ENCODE results near the gene TEX12.
"Not testable (repeated sequence)": the region's sequence is repeated elsewhere in the genome, so short reads cannot be mapped to it uniquely, and the experiment has no call there.

Gene TEX12

DNA sequence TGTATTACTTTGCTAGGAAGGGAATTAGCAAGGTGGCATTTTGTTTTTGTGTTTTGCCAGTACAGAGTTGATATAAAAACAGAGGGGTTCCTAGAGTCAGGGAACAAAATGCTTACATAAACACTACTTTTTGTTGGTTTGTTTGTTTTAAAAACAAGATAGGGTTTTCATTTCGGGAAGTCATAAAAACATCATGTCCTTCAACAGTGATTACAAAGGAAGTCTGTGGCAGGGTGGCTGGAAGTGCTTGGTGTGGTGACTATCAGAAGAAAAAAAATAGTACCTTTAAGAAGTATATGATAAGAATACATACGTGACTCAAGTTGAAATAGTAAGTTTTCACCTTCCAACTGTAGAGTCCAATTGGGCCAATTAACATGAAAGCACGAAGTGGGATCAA is 2.1 kb upstream of the TEX12 start:
- no peak for DNase-seq

GRCh38 chr11:112166562-112166961 is 610 bp upstream of the TEX12 start:
- no peak for DNase-seq

- DNase-seq = no peak
Observed at GRCh38 chr11:112172362-112172994, 5.3 kb downstream of the TEX12 start.

- DNase-seq = no peak
Observed at GRCh38 chr11:112173152-112173551, 6.0 kb downstream of the TEX12 start.

DNA sequence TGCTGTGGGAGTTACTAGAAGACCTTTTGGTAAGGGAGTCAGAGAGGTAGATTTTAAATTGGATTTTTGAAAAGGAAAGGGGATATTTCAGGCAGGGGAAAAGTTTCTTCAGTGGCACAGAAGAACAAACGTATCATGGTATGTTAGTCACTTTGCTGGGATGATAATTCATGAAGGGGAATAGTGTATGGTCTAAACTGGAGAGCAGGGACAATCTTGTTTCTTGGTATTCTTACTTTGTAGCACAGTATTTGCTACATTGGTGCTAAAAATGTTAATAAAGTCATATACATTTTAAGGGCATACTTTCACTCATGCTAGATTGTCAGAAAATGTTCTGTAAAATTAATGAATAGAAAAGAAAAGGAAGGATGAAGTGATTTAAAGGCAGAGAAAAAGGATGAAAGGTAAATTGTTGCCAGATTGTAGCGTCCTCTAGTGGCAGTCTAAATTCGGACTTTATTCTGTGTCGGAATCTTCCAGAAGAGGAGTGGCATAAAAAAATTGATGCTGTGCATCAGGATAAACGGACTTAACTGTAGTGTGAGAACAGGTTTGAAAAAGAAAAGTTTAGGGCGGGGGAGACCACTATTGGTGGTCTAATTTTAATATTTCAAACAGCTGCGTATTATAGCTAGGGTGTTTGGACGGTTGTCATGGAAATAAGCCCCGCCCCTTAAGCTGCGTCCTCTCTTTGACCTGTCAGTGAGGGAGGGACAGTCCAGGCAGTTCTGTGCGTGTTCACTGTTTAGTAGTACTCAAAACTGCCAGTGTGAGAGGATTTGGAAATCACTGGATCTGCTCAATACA is 7.8 kb downstream of the TEX12 start, which contains the start of gene BCO2:
BCO2 (plus strand) TSS at position 724 of the 810 bp plus-strand sequence. CDS start 90 bp downstream, outside the sequence.
- DNase-seq = peak; percentile 4

DNA sequence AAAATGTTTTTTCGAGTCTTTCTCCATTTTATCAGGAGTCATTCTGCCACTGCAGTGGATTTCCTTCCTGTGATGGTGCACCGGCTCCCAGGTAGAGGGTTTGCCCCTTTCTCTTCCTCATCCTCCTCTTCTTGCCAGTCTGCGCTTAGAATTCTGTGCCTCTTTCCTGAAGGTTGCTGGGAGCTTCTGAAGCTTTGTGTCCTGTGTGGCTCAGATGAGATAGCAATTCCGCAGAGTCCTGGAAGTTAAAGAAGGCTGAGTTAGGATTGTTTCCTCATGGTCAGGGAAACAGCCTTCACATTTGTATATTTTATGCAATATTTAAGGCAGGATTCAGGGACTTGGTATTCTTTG is 8.4 kb downstream of the TEX12 start:
- DNase-seq = no peak

DNA sequence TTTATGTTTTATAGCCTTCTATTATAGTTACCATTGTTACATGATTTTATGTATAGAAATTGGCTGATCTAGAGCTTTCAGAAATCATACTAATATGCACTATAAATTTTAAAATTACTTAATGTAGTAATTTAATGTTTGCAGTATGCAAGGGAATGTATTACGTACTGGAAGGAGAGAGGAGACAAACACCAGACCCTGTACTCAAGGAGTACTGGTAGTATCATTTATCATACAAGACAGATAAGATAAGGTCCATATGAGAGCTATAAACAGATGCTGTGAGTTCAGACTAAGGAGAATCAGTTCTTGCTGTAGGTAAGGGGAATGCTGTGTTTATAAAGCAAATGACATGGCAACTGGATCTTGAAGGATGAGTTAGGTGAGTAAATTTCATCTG is 8.9 kb downstream of the TEX12 start:
- DNase-seq = no peak

GRCh38 chr11:112177589-112177988 is 10.4 kb downstream of the TEX12 start:
- no peak for DNase-seq

DNA sequence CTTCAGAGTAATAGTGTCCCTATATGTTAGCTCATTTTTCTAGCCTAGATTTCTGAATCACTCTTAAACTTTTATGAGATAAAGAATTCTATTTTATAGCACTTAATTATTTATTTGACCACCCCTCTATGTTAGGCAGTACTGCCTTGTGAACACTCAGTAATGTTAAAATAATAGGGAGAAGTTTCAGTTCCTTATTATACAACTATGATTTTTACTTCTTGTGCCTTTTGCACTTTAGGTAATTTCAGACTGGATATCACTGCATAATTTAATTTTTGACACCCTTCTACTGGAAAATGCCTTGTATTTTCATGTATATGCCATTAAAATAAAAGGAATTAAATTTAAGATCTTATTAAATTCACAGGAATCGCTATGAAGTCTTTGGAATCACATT is 11.3 kb downstream of the TEX12 start:
- DNase-seq = no peak

GRCh38 chr11:112178936-112179335 is 11.8 kb downstream of the TEX12 start:
- DNase-seq = no peak

DNA sequence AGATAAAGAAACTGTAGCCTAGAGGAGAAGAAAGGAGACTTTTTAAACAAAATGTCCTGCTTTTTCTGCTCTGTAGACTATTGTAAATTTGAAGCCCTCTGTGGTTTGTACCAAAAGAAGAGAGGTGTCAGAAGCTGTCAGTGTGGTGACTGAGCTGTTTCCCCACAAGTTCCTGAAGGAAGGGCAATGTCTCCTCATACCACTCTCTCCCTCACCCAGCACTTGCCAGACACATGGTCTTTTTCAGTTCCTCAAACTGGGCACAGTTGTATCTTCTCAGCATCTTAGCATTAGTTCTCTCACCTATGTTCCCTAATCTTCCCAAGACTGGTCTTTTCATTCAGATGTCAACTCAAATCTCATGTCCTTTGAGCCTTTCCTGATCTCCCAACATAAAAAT is 12.4 kb downstream of the TEX12 start:
- no peak for DNase-seq

- no peak for DNase-seq
Observed at GRCh38 chr11:112182867-112183266, 15.7 kb downstream of the TEX12 start.

DNA sequence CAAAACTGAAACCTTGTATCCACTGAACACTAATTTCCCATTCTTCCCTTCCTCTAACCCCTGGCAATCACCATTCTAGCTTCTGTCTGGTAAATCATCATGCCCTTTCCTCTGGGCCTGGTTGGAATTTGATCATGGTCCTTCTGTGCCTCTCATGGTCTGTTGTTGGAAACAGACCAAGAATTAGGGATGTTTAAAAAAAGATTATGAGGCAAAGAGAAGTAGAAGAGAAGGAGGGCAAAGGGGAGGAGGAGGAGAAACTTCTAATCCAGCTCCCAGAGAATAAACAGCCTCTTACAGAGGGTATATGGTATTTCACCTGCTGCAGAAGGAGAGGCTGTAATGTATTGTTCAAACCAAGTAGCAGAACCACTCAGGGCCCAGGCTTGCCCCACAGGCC is 18.7 kb downstream of the TEX12 start:
- DNase-seq = no peak

DNA sequence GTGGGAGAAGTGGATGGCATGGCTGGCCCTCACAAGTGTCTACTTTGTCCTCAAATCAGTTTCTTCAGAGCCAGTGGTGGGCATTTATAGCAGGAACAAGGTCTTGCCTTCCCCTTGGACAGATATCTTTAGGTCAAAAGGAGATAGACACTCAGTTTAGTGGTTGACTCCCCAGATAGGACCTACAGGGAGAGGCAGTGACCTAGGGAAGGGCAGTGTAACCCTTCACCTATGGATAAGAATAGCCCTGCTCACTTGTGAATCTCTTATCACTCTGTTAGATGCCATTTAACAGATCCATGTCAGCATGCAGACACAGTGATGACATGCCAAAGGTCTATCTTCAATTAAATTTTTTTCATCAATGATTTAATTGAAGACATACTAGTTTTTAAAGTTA is 19.1 kb downstream of the TEX12 start:
- DNase-seq = no peak

- not testable (repeated sequence) for DNase-seq
Observed at GRCh38 chr11:112195113-112195512, 27.9 kb downstream of the TEX12 start.

DNA sequence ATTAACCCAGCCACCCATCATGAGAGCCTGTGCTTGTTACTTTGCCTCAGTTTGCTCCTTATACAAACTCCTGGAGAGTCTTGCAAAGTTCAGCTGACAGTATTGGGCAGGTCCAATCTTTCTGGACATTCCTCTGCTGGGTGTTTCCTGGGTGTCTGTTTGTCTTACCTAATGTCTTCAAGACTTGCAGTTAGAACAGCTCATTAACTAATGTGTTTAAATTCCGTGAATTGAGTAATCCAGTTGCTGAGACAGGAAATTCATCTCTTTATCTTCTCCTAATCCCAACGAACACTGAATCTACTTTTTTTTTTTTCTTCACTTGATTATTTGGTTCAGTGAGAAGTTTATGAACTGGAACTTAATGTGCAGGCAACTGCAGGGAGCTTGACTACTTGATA is 28.8 kb downstream of the TEX12 start:
- DNase-seq = no peak

DNA sequence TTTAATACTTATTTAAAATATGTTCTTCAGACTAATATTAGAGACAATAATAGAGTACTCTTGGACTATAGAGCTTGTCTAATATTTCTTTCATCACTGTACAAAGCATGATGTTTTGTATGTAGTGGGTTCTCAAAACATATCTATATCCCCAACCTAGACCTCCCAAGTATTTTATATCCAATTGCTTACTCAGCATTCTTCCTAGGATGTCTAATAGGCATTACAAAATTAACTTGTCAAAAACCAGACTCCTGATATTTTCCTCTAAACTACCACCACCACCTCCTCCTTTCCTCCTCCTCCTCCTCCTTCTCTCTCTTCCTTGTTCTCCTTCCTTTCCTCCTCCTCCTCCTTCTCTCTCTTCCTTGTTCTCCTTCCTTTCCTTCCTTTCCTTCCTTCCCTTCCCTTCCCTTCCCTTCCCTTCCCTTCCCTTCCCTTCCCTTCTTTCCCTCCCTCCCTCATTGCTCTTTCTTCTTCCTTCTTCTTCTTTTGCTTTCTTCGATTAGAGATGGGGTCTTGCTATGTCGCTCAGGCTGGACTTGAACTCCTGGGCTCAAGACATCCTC is 29.4 kb downstream of the TEX12 start:
- no peak for DNase-seq

DNA sequence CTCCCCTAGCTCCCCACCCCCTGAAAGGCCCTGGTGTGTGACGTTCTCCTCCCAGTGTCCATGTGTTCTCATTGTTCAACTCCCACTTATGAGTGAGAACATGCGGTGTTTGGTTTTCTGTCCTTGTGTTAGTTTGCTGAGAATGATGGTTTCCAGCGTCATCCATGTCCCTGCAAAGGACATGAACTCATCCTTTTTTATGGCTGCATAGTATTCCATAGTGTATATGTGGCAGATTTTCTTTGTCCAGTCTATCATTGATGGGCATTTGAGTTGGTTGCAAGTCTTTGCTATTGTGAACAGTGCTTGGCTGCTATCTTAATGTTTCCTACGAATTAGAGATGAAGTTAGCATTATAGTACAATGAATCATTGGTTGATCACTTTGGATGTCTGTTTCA is 31.9 kb downstream of the TEX12 start:
- DNase-seq = not testable (repeated sequence)

DNA sequence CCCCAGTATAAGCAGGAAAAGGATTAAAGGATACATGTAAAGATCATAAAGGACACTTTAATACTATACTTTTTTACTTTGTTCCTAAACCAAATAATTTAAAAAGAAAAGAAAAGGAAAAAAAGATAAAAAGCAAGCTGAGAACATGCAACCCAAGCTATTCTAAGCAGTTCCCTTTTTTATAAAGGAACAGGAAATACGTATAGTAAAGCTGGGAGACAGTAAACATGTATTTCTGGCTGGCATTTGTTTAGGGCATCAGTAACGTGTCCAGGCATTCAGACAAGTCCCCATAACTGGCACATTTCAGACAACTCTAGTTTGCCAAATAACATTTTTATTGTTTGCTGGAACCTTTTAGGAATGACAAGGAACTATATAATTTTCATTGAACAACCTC is 33.1 kb downstream of the TEX12 start:
- DNase-seq = no peak

- DNase-seq = no peak
Observed at GRCh38 chr11:112206071-112206470, 38.9 kb downstream of the TEX12 start.

- DNase-seq = no peak
Observed at GRCh38 chr11:112210890-112211289, 43.7 kb downstream of the TEX12 start.

GRCh38 chr11:112211536-112211935 is 44.4 kb downstream of the TEX12 start:
- DNase-seq = no peak

- no peak for DNase-seq
Observed at GRCh38 chr11:112212290-112212689, 45.1 kb downstream of the TEX12 start.

DNA sequence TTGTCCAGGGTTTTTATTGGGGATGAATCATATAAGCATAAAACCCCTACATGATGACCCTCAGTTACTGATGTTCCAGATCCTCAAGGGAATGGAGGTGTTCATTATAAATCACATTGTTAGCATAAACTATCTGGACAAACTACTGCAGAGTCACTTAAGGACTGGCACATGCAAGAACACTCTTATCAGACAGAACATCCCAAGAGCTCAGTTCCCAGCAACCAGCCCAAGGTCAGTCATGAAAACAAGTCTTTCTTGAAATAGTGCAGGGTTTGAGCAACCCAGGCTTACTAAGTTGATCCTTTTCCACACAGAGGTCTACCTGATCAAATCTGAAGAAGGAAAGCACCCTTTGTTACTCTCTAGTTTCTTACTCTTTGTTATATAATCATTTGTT is 45.5 kb downstream of the TEX12 start:
- DNase-seq = no peak
